Activated B cell treated with CpG ODN at 0.5 μM for 24 hours (primary cell): ENCODE measurements around the gene RMI2. TPM values are rescaled to one million over a fixed set of nuclear protein-coding genes. Genes with fewer than 3 reads are reported as not detected.
"Not testable (repeated sequence)": the region's sequence is repeated elsewhere in the genome, so short reads cannot be mapped to it uniquely, and the experiment has no call there.

Experiments used
- ATAC-seq: fragments of 200-7000 bp; cut with Tn5 transposase; one replicate; pipeline ENCODE4 v1.10.0; 2021; ENCODE audit warnings: low read depth, mild to moderate bottlenecking, moderate library complexity
- CTCF ChIA-PET: fragments of 350-600 bp; sonication (Branson Sonifier 250); formaldehyde crosslinking; loops from one replicate; lab custom pipeline; 2021; ENCODE audit warnings: antibody characterized with exemption; lab: Charles Lee
- POLR2A ChIA-PET: fragments of 350-600 bp; sonication (Branson Sonifier 250); formaldehyde crosslinking; loops from one replicate; lab custom pipeline; 2021; ENCODE audit warnings: antibody characterized with exemption; lab: Charles Lee
- DNase-seq: peaks from one replicate; pipeline ENCODE4 v3.0.0; 2022
- H3K27ac Mint-ChIP-seq: one replicate; pipeline ENCODE4 v1.8.0; 2020; ENCODE audit warnings: mixed read lengths
- H3K27me3 Mint-ChIP-seq: one replicate; pipeline ENCODE4 v1.8.0; 2021; ENCODE audit warnings: mixed read lengths
- H3K36me3 Mint-ChIP-seq: one replicate; pipeline ENCODE4 v1.8.0; 2021; ENCODE audit warnings: low read depth, mixed read lengths
- H3K4me1 Mint-ChIP-seq: one replicate; pipeline ENCODE4 v1.8.0; 2021; ENCODE audit warnings: mixed read lengths
- H3K4me3 Mint-ChIP-seq: one replicate; pipeline ENCODE4 v1.8.0; 2020; ENCODE audit warnings: mild to moderate bottlenecking, mixed read lengths
- H3K9me3 Mint-ChIP-seq: one replicate; pipeline ENCODE4 v1.8.0; 2020; ENCODE audit warnings: mixed read lengths
- CTCF ChIP-seq: fragments of 200-600 bp; IDR thresholded peaks from one replicate; pipeline ENCODE4 v1.8.0; 2022; ENCODE audit warnings: antibody characterized with exemption, mild to moderate bottlenecking
- intact Hi-C: fragments of 100-400 bp; cut with micrococcal nuclease; formaldehyde crosslinking; loops from one replicate; pipeline ENCODE4 v1.15.1; 2024
- total RNA-seq: library from RNA; stranded (reverse); gene quantifications from 2 replicates; pipeline ENCODE4 v1.2.3, GENCODE V29; 2022

Gene RMI2
- total RNA-seq, 1 donor from 2014 or later: 8.1 TPM

- no peaks in the 10 kb centered on the region for H3K9me3 Mint-ChIP-seq
- peak; percentile 49 for ATAC-seq
- DNase-seq: no peak
- no peaks in the 10 kb centered on the region for H3K36me3 Mint-ChIP-seq
- peak overlapping the region; percentile 67 for H3K4me3 Mint-ChIP-seq
- peak overlapping the region; percentile 16 for H3K27ac Mint-ChIP-seq
- H3K4me1 Mint-ChIP-seq: peaks cover 55% of the 10 kb centered on the region
- peaks cover 21% of the 10 kb centered on the region for H3K27me3 Mint-ChIP-seq
- ChIA-PET POLR2A (interaction anchor here (0.7 to 4.8 kb wide), 5 partner anchors 9 to 1083 kb away, joined by 3 to 34 read pairs (median 5); partner anchors contain the start of gene SOCS1), CTCF (interaction anchor here (0.9 to 1.0 kb wide), 2 partner anchors 10 to 64 kb away, joined by 3 to 5 read pairs; no protein-coding TSS in a partner anchor)
- no peak for TF ChIP-seq CTCF
- intact Hi-C loops: loop anchor here (1.0 to 5.0 kb wide), 2 partner anchors 8 to 285 kb away; no protein-coding TSS in a partner anchor
These were observed 16.6 kb downstream of the RMI2 start for GRCh38 chr16:11361701-11362451.

- no peak overlapping the region for H3K4me3 Mint-ChIP-seq
- ChIA-PET CTCF (no interaction called here), POLR2A (interaction anchor here (1.2 kb wide), 2 partner anchors 9 to 108 kb away, joined by 4 to 12 read pairs; partner anchors contain the start of gene SOCS1)
- DNase-seq: no peak
- H3K4me1 Mint-ChIP-seq: peaks cover 57% of the 10 kb centered on the region
- peaks cover 17% of the 10 kb centered on the region for H3K27me3 Mint-ChIP-seq
- H3K9me3 Mint-ChIP-seq: no peaks in the 10 kb centered on the region
- ATAC-seq: no peak
- no peak for TF ChIP-seq CTCF
- intact Hi-C loops: loop anchor here (5.0 kb wide), 1 partner anchor 287 kb away; no protein-coding TSS in a partner anchor
- H3K27ac Mint-ChIP-seq: no peak overlapping the region
- H3K36me3 Mint-ChIP-seq: no peaks in the 10 kb centered on the region
These were observed 18.6 kb downstream of the RMI2 start for GRCh38 chr16:11363927-11364258.

GRCh38 chr16:11367483-11367906 is 22.2 kb downstream of the RMI2 start:
- Mint-ChIP-seq H3K4me3 (no peak overlapping the region), H3K36me3 (no peaks in the 10 kb centered on the region), H3K27ac (no peak overlapping the region), H3K27me3 (no peaks in the 10 kb centered on the region), H3K4me1 (peaks cover 65% of the 10 kb centered on the region), H3K9me3 (no peaks in the 10 kb centered on the region)
- ChIA-PET CTCF (no interaction called here), POLR2A (no interaction called here)
- ATAC-seq (no peak), DNase-seq (no peak)
- no peak for TF ChIP-seq CTCF
- intact Hi-C loops: no loop called here

GRCh38 chr16:11370084-11370931 is 25.0 kb downstream of the RMI2 start:
- H3K4me1 Mint-ChIP-seq: peaks cover 40% of the 10 kb centered on the region
- POLR2A ChIA-PET: interaction anchor here (0.6 to 4.7 kb wide), 30 partner anchors 9 to 517 kb away, joined by 3 to 80 read pairs (median 5); partner anchors contain the start of gene SOCS1
- H3K9me3 Mint-ChIP-seq: no peaks in the 10 kb centered on the region
- intact Hi-C loops: loop anchor here (1.0 to 2.0 kb wide), 6 partner anchors 8 to 406 kb away; partner anchors contain the start of gene SOCS1
- TF ChIP-seq CTCF: no peak
- CTCF ChIA-PET: interaction anchor here (1.0 to 3.2 kb wide), 8 partner anchors 14 to 416 kb away, joined by 3 to 21 read pairs (median 6); partner anchors contain the start of gene SOCS1
- H3K27ac Mint-ChIP-seq: peak overlapping the region; percentile 80
- H3K27me3 Mint-ChIP-seq: no peaks in the 10 kb centered on the region
- peak overlapping the region; percentile 69 for H3K4me3 Mint-ChIP-seq
- peak; percentile 96 for ATAC-seq
- H3K36me3 Mint-ChIP-seq: no peaks in the 10 kb centered on the region
- peak; percentile 53 for DNase-seq

GRCh38 chr16:11370932-11371279 is 25.6 kb downstream of the RMI2 start:
- intact Hi-C loops: loop anchor here (1.0 to 2.0 kb wide), 6 partner anchors 9 to 407 kb away; partner anchors contain the start of gene SOCS1
- peak; percentile 26 for ATAC-seq
- H3K4me3 Mint-ChIP-seq: peak overlapping the region; percentile 69

More at GRCh38 chr16:11370932-11371279, 25.6 kb downstream of the RMI2 start:
- CTCF ChIA-PET: interaction anchor here (1.0 to 3.2 kb wide), 7 partner anchors 15 to 416 kb away, joined by 3 to 21 read pairs (median 6); partner anchors contain the start of gene SOCS1
- H3K9me3 Mint-ChIP-seq, H3K27me3 Mint-ChIP-seq, DNase-seq, H3K36me3 Mint-ChIP-seq: not testable (repeated sequence)
- POLR2A ChIA-PET: interaction anchor here (0.6 to 4.7 kb wide), 29 partner anchors 9 to 517 kb away, joined by 3 to 80 read pairs (median 5); partner anchors contain the start of gene SOCS1
- Mint-ChIP-seq H3K27ac (peak overlapping the region; percentile 80), H3K4me1 (peaks cover 38% of the 10 kb centered on the region)
